BJ (cell line): ENCODE data around the gene TFB2M. TPM values are rescaled to one million over a fixed set of nuclear protein-coding genes. Genes with fewer than 3 reads are reported as not detected.

Experiments
- CTCF ChIA-PET: fragments of 350-600 bp; formaldehyde crosslinking; extraction: SDS; loops from one replicate; lab custom pipeline; 2021; ENCODE audit warnings: antibody characterized with exemption, inconsistent platforms; lab: Yijun Ruan, JAX
- POLR2A ChIA-PET: fragments of 300-600 bp; sonication (Branson Sonifier 250); formaldehyde crosslinking; extraction: SDS; loops from one replicate; lab custom pipeline; 2021; ENCODE audit warnings: antibody characterized with exemption; lab: Charles Lee
- DNase-seq: peaks from one replicate; pipeline ENCODE4 v3.0.0-alpha.2; 2011; ENCODE audit warnings: low read depth
- H3K27me3 ChIP-seq: 2 replicates; pipeline ENCODE4 v1.6.0; 2011; ENCODE audit warnings: low read length; ENCODE audit not compliant: control insufficient read depth, insufficient read depth
- H3K36me3 ChIP-seq: 2 replicates; pipeline ENCODE4 v1.5.1; 2011; ENCODE audit warnings: low read length; ENCODE audit not compliant: control insufficient read depth, insufficient read depth
- H3K4me3 ChIP-seq: 2 replicates; pipeline ENCODE4 v1.5.1; 2011; ENCODE audit warnings: low read depth, mild to moderate bottlenecking, control low read depth, low read length
- CTCF ChIP-seq: IDR thresholded peaks from 2 replicates; pipeline ENCODE4 v1.5.1; 2011; ENCODE audit warnings: low read depth, mild to moderate bottlenecking, control low read depth, inconsistent platforms, low read length, moderate library complexity; ENCODE audit not compliant: insufficient read depth
- polyA plus RNA-seq: library from polyadenylated mRNA; depleted of rRNA; stranded (reverse); fragments of >200 nt; gene quantifications from 2 replicates; pipeline ENCODE4 v1.2.3, GENCODE V29; 2011

TFB2M gene
- polyA plus RNA-seq, 1 experiment, result 10.9 TPM

- no peak for TF ChIP-seq CTCF
- POLR2A ChIA-PET, result interaction anchor here (0.6 kb wide), 1 partner anchor 54 kb away, joined by 3 read pairs; no protein-coding TSS in a partner anchor
- DNase-seq, result no peak
- H3K36me3 ChIP-seq, result no peaks in the 10 kb centered on the region; the same call in 1 of the 2 replicates
- no peaks in the 10 kb centered on the region for H3K27me3 ChIP-seq
- CTCF ChIA-PET, result interaction anchor here (0.6 kb wide), 1 partner anchor 90 kb away, joined by 3 read pairs; no protein-coding TSS in a partner anchor
- H3K4me3 ChIP-seq, result no peak overlapping the region
These were observed 13.8 kb upstream of the TFB2M start for GRCh38 chr1:246579818-246580217.

- Histone ChIP-seq H3K27me3 (no peaks in the 10 kb centered on the region), H3K4me3 (no peak overlapping the region), H3K36me3 (no peaks in the 10 kb centered on the region)
- no peak for TF ChIP-seq CTCF
- DNase-seq, result no peak
- ChIA-PET CTCF (no interaction called here), POLR2A (interaction anchor here (1.4 kb wide), 1 partner anchor 10 kb away, joined by 3 read pairs; no protein-coding TSS in a partner anchor)
These were observed 11.7 kb upstream of the TFB2M start for GRCh38 chr1:246577720-246578106.

GRCh38 chr1:246577082-246577719, 11.1 kb upstream of the TFB2M start:
- no peak for DNase-seq
- CTCF ChIA-PET, result no interaction called here
- no peak for TF ChIP-seq CTCF
- H3K36me3 ChIP-seq, result no peaks in the 10 kb centered on the region
- POLR2A ChIA-PET, result interaction anchor here (1.4 kb wide), 1 partner anchor 10 kb away, joined by 3 read pairs; no protein-coding TSS in a partner anchor
- H3K4me3 ChIP-seq, result no peak overlapping the region
- H3K27me3 ChIP-seq, result no peaks in the 10 kb centered on the region

GRCh38 chr1:246576709-246577032, 10.6 kb upstream of the TFB2M start:
- H3K27me3 ChIP-seq, result no peaks in the 10 kb centered on the region
- H3K36me3 ChIP-seq, result no peaks in the 10 kb centered on the region
- no peak for TF ChIP-seq CTCF
- no peak overlapping the region for H3K4me3 ChIP-seq
- CTCF ChIA-PET, result no interaction called here
- POLR2A ChIA-PET, result no interaction called here
- no peak for DNase-seq

GRCh38 chr1:246573491-246573890, 7.4 kb upstream of the TFB2M start:
- ChIA-PET CTCF (no interaction called here), POLR2A (no interaction called here)
- Histone ChIP-seq H3K36me3 (no peaks in the 10 kb centered on the region), H3K27me3 (no peaks in the 10 kb centered on the region), H3K4me3 (no peak overlapping the region)
- no peak for TF ChIP-seq CTCF
- DNase-seq, result no peak
